ENCODE data around the gene SNAPC5.
"Not testable (repeated sequence)": the region's sequence is repeated elsewhere in the genome, so short reads cannot be mapped to it uniquely, and the experiment has no call there.

- TF ChIP-seq TCF7L2 (IDR thresholded peaks at IDR 0.05; ENCODE audit: low read depth, low read length); HOXA5 (CRISPR knock-in tag; IDR thresholded peaks at IDR 0.05); ZBTB42 (CRISPR knock-in tag; IDR thresholded peaks at IDR 0.05); ZNF383 (CRISPR knock-in tag; IDR thresholded peaks at IDR 0.05; ENCODE audit: borderline replicate concordance); ZFX (CRISPR knock-in tag; IDR thresholded peaks at IDR 0.05; ENCODE audit: low read depth); ZNF431 (CRISPR knock-in tag; IDR thresholded peaks at IDR 0.05; ENCODE audit: borderline replicate concordance, low read depth); CEBPB (IDR thresholded peaks at IDR 0.05; ENCODE audit: borderline replicate concordance, low read depth, low read length); EZH2 (conservative IDR thresholded peaks at IDR 0.05; ENCODE audit: low read depth, low read length); MXI1 (IDR thresholded peaks at IDR 0.05; ENCODE audit: borderline replicate concordance, low read depth, low read length); SMAD1 (CRISPR knock-in tag; IDR thresholded peaks at IDR 0.05; ENCODE audit: borderline replicate concordance, low read depth); PBX3 (CRISPR knock-in tag; IDR thresholded peaks at IDR 0.05; ENCODE audit: borderline replicate concordance): not testable (repeated sequence)
- TF ChIP-seq, protein P1, sequence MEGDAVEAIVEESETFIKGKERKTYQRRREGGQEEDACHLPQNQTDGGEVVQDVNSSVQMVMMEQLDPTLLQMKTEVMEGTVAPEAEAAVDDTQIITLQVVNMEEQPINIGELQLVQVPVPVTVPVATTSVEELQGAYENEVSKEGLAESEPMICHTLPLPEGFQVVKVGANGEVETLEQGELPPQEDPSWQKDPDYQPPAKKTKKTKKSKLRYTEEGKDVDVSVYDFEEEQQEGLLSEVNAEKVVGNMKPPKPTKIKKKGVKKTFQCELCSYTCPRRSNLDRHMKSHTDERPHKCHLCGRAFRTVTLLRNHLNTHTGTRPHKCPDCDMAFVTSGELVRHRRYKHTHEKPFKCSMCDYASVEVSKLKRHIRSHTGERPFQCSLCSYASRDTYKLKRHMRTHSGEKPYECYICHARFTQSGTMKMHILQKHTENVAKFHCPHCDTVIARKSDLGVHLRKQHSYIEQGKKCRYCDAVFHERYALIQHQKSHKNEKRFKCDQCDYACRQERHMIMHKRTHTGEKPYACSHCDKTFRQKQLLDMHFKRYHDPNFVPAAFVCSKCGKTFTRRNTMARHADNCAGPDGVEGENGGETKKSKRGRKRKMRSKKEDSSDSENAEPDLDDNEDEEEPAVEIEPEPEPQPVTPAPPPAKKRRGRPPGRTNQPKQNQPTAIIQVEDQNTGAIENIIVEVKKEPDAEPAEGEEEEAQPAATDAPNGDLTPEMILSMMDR (CRISPR knock-in tag; IDR thresholded peaks at IDR 0.05), result not testable (repeated sequence)
- TF ChIP-seq, protein P2, sequence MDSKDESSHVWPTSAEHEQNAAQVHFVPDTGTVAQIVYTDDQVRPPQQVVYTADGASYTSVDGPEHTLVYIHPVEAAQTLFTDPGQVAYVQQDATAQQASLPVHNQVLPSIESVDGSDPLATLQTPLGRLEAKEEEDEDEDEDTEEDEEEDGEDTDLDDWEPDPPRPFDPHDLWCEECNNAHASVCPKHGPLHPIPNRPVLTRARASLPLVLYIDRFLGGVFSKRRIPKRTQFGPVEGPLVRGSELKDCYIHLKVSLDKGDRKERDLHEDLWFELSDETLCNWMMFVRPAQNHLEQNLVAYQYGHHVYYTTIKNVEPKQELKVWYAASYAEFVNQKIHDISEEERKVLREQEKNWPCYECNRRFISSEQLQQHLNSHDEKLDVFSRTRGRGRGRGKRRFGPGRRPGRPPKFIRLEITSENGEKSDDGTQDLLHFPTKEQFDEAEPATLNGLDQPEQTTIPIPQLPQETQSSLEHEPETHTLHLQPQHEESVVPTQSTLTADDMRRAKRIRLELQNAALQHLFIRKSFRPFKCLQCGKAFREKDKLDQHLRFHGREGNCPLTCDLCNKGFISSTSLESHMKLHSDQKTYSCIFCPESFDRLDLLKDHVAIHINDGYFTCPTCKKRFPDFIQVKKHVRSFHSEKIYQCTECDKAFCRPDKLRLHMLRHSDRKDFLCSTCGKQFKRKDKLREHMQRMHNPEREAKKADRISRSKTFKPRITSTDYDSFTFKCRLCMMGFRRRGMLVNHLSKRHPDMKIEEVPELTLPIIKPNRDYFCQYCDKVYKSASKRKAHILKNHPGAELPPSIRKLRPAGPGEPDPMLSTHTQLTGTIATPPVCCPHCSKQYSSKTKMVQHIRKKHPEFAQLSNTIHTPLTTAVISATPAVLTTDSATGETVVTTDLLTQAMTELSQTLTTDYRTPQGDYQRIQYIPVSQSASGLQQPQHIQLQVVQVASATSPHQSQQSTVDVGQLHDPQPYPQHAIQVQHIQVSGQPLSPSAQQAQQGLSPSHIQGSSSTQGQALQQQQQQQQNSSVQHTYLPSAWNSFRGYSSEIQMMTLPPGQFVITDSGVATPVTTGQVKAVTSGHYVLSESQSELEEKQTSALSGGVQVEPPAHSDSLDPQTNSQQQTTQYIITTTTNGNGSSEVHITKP (CRISPR knock-in tag; IDR thresholded peaks at IDR 0.05; ENCODE audit: low read depth), result not testable (repeated sequence)
These were observed 32.3 kb downstream of the SNAPC5 start for GRCh38 chr15:66465294-66465693.

Measured in HepG2 (cell line).